ENCODE measurements around the gene ASPSCR1. TPM values are rescaled to one million over a fixed set of nuclear protein-coding genes. Genes with fewer than 3 reads are reported as not detected.

Gene ASPSCR1
- total and polyA plus RNA-seq, 2 of the 13 experiments (the other 11 are each of a cell fraction or from before 2014, with no cell fraction given) = 274 to 314 TPM

GRCh38 chr17:82030470-82031302 lies 53.3 kb downstream of the ASPSCR1 start (continued):
- TF ChIP-seq AFF4 (CRISPR knock-in tag; IDR thresholded peaks at IDR 0.05) = no peak
- TF ChIP-seq ZBTB38 (CRISPR knock-in tag; IDR thresholded peaks at IDR 0.05) = peak; percentile 99
- TF ChIP-seq ZHX2 (IDR thresholded peaks at IDR 0.05; ENCODE audit: low read depth) = 0 out of 2 replicates have a peak, but pooled peaks have one; percentile 18
- TF ChIP-seq ZHX2 (CRISPR knock-in tag; IDR thresholded peaks at IDR 0.05; ENCODE audit: borderline replicate concordance) = no peak
- TF ChIP-seq ZNF281 (CRISPR knock-in tag; IDR thresholded peaks at IDR 0.05; ENCODE audit: borderline replicate concordance) = no peak
- TF ChIP-seq ZNF83 (CRISPR knock-in tag; IDR thresholded peaks at IDR 0.05; ENCODE audit: borderline replicate concordance) = no peak
- no peak for TF ChIP-seq NCOA2 (CRISPR knock-in tag; IDR thresholded peaks at IDR 0.05)
- no peak for TF ChIP-seq HOXD1 (CRISPR knock-in tag; IDR thresholded peaks at IDR 0.05)
- TF ChIP-seq KDM5B (CRISPR knock-in tag; IDR thresholded peaks at IDR 0.05; ENCODE audit: borderline replicate concordance) = peak; percentile 55; the same call in 1 of the 2 replicates
- TF ChIP-seq ZNF670 (CRISPR knock-in tag; IDR thresholded peaks at IDR 0.05; ENCODE audit: borderline replicate concordance) = no peak
- no peak for TF ChIP-seq ZFYVE20 (CRISPR knock-in tag; IDR thresholded peaks at IDR 0.05; ENCODE audit: borderline replicate concordance, low read depth)
- TF ChIP-seq MXD3 (CRISPR knock-in tag; IDR thresholded peaks at IDR 0.05) = no peak
- TF ChIP-seq ATRX (CRISPR knock-in tag; IDR thresholded peaks at IDR 0.05; ENCODE audit: borderline replicate concordance) = no peak
- no peak for TF ChIP-seq CHD2 (IDR thresholded peaks at IDR 0.05; ENCODE audit: low read depth, low read length)
- TF ChIP-seq ZNF576 (CRISPR knock-in tag; IDR thresholded peaks at IDR 0.05) = 0 out of 2 replicates have a peak, but pooled peaks have one; percentile 43
